Osteoblast (primary cell): Measurements from ENCODE around the gene NT5E. TPM values are rescaled to one million over a fixed set of nuclear protein-coding genes. Genes with fewer than 3 reads are reported as not detected.

ENCODE experiments used
- DNase-seq: peaks from one replicate; pipeline ENCODE4 v3.0.0; 2011; ENCODE audit warnings: low spot score, mixed read lengths; ENCODE audit not compliant: insufficient read length; ENCODE audit errors: missing footprints
- H2AFZ ChIP-seq: 2 replicates; pipeline ENCODE4 v1.6.0; 2011; ENCODE audit warnings: mild to moderate bottlenecking, low read length
- H3K27ac ChIP-seq: 2 replicates; pipeline ENCODE4 v1.5.1; 2011; ENCODE audit warnings: mild to moderate bottlenecking, low read depth, low read length, moderate library complexity
- H3K27me3 ChIP-seq: 2 replicates; pipeline ENCODE4 v1.6.0; 2012; ENCODE audit warnings: mild to moderate bottlenecking, control low read depth, inconsistent platforms, low read length, moderate library complexity; ENCODE audit not compliant: insufficient read depth
- H3K36me3 ChIP-seq: 2 replicates; pipeline ENCODE4 v1.5.1; 2011; ENCODE audit warnings: mild to moderate bottlenecking, low read length, control low read depth, moderate library complexity; ENCODE audit not compliant: insufficient read depth
- H3K4me1 ChIP-seq: 2 replicates; pipeline ENCODE4 v1.5.1; 2011; ENCODE audit warnings: mild to moderate bottlenecking, low read length, control low read depth, moderate library complexity; ENCODE audit not compliant: insufficient read depth
- H3K4me2 ChIP-seq: 2 replicates; pipeline ENCODE4 v1.6.0; 2011; ENCODE audit warnings: mild to moderate bottlenecking, low read length; ENCODE audit not compliant: insufficient read depth
- H3K4me3 ChIP-seq: fragments of 200-600 bp; sonication (generic); 3 replicates; pipeline ENCODE4 v1.5.1; 2012; ENCODE audit warnings: mild to moderate bottlenecking, low read length, inconsistent platforms; ENCODE audit not compliant: insufficient read depth
- H3K79me2 ChIP-seq: 2 replicates; pipeline ENCODE4 v1.6.0; 2012; ENCODE audit warnings: mild to moderate bottlenecking, low read length, control low read depth, inconsistent platforms; ENCODE audit not compliant: insufficient read depth
- H3K9me3 ChIP-seq: 2 replicates; pipeline ENCODE4 v1.5.1; 2011; ENCODE audit warnings: low read depth, low read length, control low read depth
- H4K20me1 ChIP-seq: 2 replicates; pipeline ENCODE4 v1.6.0; 2012; ENCODE audit warnings: mild to moderate bottlenecking, low read length, control low read depth; ENCODE audit not compliant: insufficient read depth
- CTCF ChIP-seq: IDR thresholded peaks from 2 replicates; pipeline ENCODE4 v1.5.1; 2011; ENCODE audit warnings: mild to moderate bottlenecking, low read depth, low read length, moderate library complexity; ENCODE audit errors: extremely low read depth
- total RNA-seq: library from RNA; depleted of rRNA; stranded (reverse); fragments of >200 nt; gene quantifications from 2 replicates; pipeline ENCODE4 v1.2.3, GENCODE V29; 2012

NT5E gene
- 219 and 280 TPM in 2 replicates for total RNA-seq

GRCh38 chr6:85449818-85450759, at the start of gene NT5E:
Gene NT5E (plus strand): TSS chr6:85450083. CDS start chr6:85450140, 57 bp downstream.
- H3K27me3 ChIP-seq: no peaks in the 10 kb centered on the region
- peaks cover 72% of the 10 kb centered on the region for H3K79me2 ChIP-seq
- TF ChIP-seq CTCF: no peak
- H3K9me3 ChIP-seq: no peaks in the 10 kb centered on the region
- peak within 1 kb of the TSS; percentile 92 for H3K27ac ChIP-seq
- H3K4me2 ChIP-seq: peak within 1 kb of the TSS; percentile 78
- H3K4me1 ChIP-seq: peaks cover 51% of the 10 kb centered on the region
- H2AFZ ChIP-seq: peak within 1 kb of the TSS; percentile 37
- H3K4me3 ChIP-seq: peak within 1 kb of the TSS; percentile 86
- H3K36me3 ChIP-seq: peaks cover 26% of the 10 kb centered on the region
- H4K20me1 ChIP-seq: peaks cover 20% of the 10 kb centered on the region
- DNase-seq: peak; percentile 87

GRCh38 chr6:85400331-85400730, 49.6 kb upstream of the NT5E start:
- Histone ChIP-seq H3K9me3 (no peaks in the 10 kb centered on the region), H3K27ac (peak overlapping the region; percentile 30), H3K27me3 (no peaks in the 10 kb centered on the region), H3K79me2 (no peaks in the 10 kb centered on the region), H3K4me1 (peaks cover 40% of the 10 kb centered on the region), H3K4me2 (no peak overlapping the region), H3K4me3 (no peak overlapping the region), H3K36me3 (no peaks in the 10 kb centered on the region), H2AFZ (peak overlapping the region; percentile 75), H4K20me1 (no peaks in the 10 kb centered on the region)
- TF ChIP-seq CTCF: no peak
- no peak for DNase-seq

GRCh38 chr6:85401186-85402021, 48.5 kb upstream of the NT5E start:
- Histone ChIP-seq H3K4me2 (no peak overlapping the region), H4K20me1 (no peaks in the 10 kb centered on the region), H3K79me2 (no peaks in the 10 kb centered on the region), H3K27ac (peak overlapping the region; percentile 98), H3K4me3 (no peak overlapping the region), H3K9me3 (no peaks in the 10 kb centered on the region), H3K36me3 (no peaks in the 10 kb centered on the region), H2AFZ (peak overlapping the region; percentile 77), H3K4me1 (peaks cover 51% of the 10 kb centered on the region), H3K27me3 (no peaks in the 10 kb centered on the region)
- TF ChIP-seq CTCF: no peak
- no peak for DNase-seq
